ENCODE data around the gene FAM89B. TPM values are rescaled to one million over a fixed set of nuclear protein-coding genes. Genes with fewer than 3 reads are reported as not detected.

FAM89B gene
- total and polyA plus RNA-seq, 2 of the 8 experiments (the other 6 are each of a cell fraction or from before 2014, with no cell fraction given) = 15.8 to 32.4 TPM

DNA sequence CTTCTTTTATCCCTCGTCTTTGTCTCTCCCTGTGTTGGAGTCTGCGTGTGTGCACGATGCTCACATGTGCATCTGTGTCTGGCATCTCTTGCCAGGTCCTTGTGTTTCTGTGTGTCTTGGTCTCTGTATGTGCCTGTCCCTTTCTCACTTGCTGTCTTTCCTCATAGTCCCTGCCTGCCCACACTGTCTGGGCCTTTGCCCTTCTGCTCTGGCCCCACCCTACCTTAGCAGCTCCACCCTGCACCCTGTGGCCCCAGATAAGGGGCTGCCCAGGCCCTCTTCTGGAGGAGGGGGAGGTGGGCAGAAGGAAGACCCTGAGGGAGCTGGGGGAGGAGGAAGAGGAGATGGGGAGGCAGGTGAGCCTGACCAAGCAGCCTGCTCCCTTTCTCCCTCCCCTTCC, 6.3 kb downstream of the FAM89B start:
- no peaks in the 10 kb centered on the region for H3K79me2 ChIP-seq (ENCODE audit: control insufficient read depth in 1 of 2, insufficient read depth in 2 of 2, low read length in 2 of 2)

More for the DNA sequence above, 6.3 kb downstream of the FAM89B start:
- no peak overlapping the region for H2BK5ac ChIP-seq (ENCODE audit: low read depth, low read length)
- H3K4me3 ChIP-seq (ENCODE audit: extremely low read depth in 1 of 4, insufficient read depth in 2 of 4, low read depth in 3 of 4, low read length in 4 of 4) = no peak overlapping the region
- no peak overlapping the region for H4K5ac ChIP-seq (ENCODE audit: insufficient read length, low read depth, low read length)
- CTCF ChIA-PET (ENCODE audit: partially characterized antibody) = interaction anchor here (0.6 to 7.2 kb wide), 5 partner anchors 11 to 466 kb away, joined by 3 to 97 read pairs (median 5); no protein-coding TSS in a partner anchor
- FAIRE-seq (no peak), DNase-seq (ENCODE audit: low read depth in 1 of 2, low spot score in 2 of 2) (no peak)
- H3K9ac ChIP-seq (replicated peaks in 1 of 4; ENCODE audit: extremely low read depth in 1 of 4, low read depth in 3 of 4, low read length in 3 of 4) = no peak overlapping the region
- peaks cover 2 to 7% of the 10 kb centered on the region in 2 experiments for H4K20me1 ChIP-seq (replicated peaks in 1 of 2; ENCODE audit: control insufficient read depth in 1 of 2, insufficient read depth in 2 of 2, low read length in 2 of 2)
- H2AK5ac ChIP-seq (ENCODE audit: low read depth, low read length) = peak overlapping the region; percentile 53; the same call in 1 of the 2 replicates
- peaks cover 10 to 53% (median 37%) of the 10 kb centered on the region in 4 experiments for H3K27me3 ChIP-seq (replicated peaks in 1 of 4; ENCODE audit: control insufficient read depth in 3 of 4, extremely low read depth in 1 of 4, insufficient read depth in 3 of 4, low read length in 3 of 4)
- no peak overlapping the region for H3K18ac ChIP-seq (ENCODE audit: extremely low read depth, low read length)
- H3K4ac ChIP-seq (replicated peaks; ENCODE audit: insufficient read length, low read depth, low read length) = no peak overlapping the region
- H3K23me2 ChIP-seq (ENCODE audit: low read depth, low read length) = peaks cover 8% of the 10 kb centered on the region; the same call in 1 of the 2 replicates
- no peak overlapping the region for H4K91ac ChIP-seq (replicated peaks; ENCODE audit: insufficient read length, low read length)
- WGBS, 2 experiments (ENCODE audit: extremely low coverage in 1 of 2, insufficient coverage in 1 of 2, insufficient read length in 1 of 2, insufficient replicate concordance in 2 of 2, low coverage in 1 of 2, low lambda C conversion rate in 2 of 2, missing lambda C conversion rate in 1 of 2) = 87% methylated on average over 3 of the region's 3 CpGs; no CpG with 5 or more reads in 1 of the 2 experiments
- H3K23ac ChIP-seq (ENCODE audit: insufficient read length) = no peak overlapping the region
- no peak overlapping the region for H3K4me2 ChIP-seq (ENCODE audit: insufficient read depth in 1 of 2, low read depth in 2 of 2, low read length in 2 of 2)
- POLR2A ChIA-PET (ENCODE audit: partially characterized antibody) = interaction anchor here (0.7 kb wide), 1 partner anchor 38 kb away, joined by 3 read pairs; no protein-coding TSS in a partner anchor
- no peak overlapping the region for H2BK120ac ChIP-seq (replicated peaks; ENCODE audit: low read depth, low read length)
- no peak overlapping the region for H3K14ac ChIP-seq (ENCODE audit: insufficient read length)
- H4K8ac ChIP-seq (ENCODE audit: extremely low read depth, insufficient read depth, low read length) = no peak overlapping the region
- no peak overlapping the region for H2BK20ac ChIP-seq (ENCODE audit: low read length)
- H3K4me1 ChIP-seq (replicated peaks in 1 of 4; ENCODE audit: control insufficient read depth in 3 of 4, insufficient read depth in 4 of 4, low read length in 3 of 4) = peaks cover 8 to 16% (median 10%) of the 10 kb centered on the region in 4 experiments; a peak in 6 of 7 replicates
- H2AFZ ChIP-seq (ENCODE audit: low read length) = no peak overlapping the region
- H3K27ac ChIP-seq (ENCODE audit: low read depth, low read length) = no peak overlapping the region
- H2BK12ac ChIP-seq (ENCODE audit: low read depth, low read length) = peak overlapping the region; percentile 68; the same call in 1 of the 2 replicates
- TF ChIP-seq USF2 (IDR thresholded peaks at IDR 0.05; ENCODE audit: low read length) = no peak
- TF ChIP-seq NRF1 (IDR thresholded peaks at IDR 0.05; ENCODE audit: low read depth, low read length) = no peak
- no peak for TF ChIP-seq CBX5 (IDR thresholded peaks at IDR 0.05; ENCODE audit: low read depth, low read length)
- TF ChIP-seq BCL11A (IDR thresholded peaks at IDR 0.05; ENCODE audit: low read depth in 2 of 2, low read length in 2 of 2) = no peak
- no peak for TF ChIP-seq RAD21 (IDR thresholded peaks at IDR 0.05 in 1 of 2, conservative IDR thresholded peaks at IDR 0.05 in 1 of 2; ENCODE audit: low read depth in 2 of 2, low read length in 2 of 2)
- no peak for TF ChIP-seq JUN (IDR thresholded peaks at IDR 0.05; ENCODE audit: low read depth, low read length)
- no peak for TF ChIP-seq GABPA (IDR thresholded peaks at IDR 0.05; ENCODE audit: borderline replicate concordance, insufficient read depth, low read length)
- no peak for TF ChIP-seq BRCA1 (IDR thresholded peaks at IDR 0.05; ENCODE audit: low read depth, low read length)
- TF ChIP-seq RFX5 (IDR thresholded peaks at IDR 0.05; ENCODE audit: borderline replicate concordance, low read depth, low read length) = no peak
- TF ChIP-seq KDM4A (IDR thresholded peaks at IDR 0.05; ENCODE audit: low read depth, low read length, severe bottlenecking) = no peak
- no peak for TF ChIP-seq POU5F1 (IDR thresholded peaks at IDR 0.05; ENCODE audit: low read depth, low read length)
- no peaks in the 10 kb centered on the region for H3K79me1 ChIP-seq (ENCODE audit: low read depth, low read length)
- H3K56ac ChIP-seq (replicated peaks; ENCODE audit: insufficient read length, low read depth, low read length) = no peak overlapping the region
- no peaks in the 10 kb centered on the region for H3K9me3 ChIP-seq (ENCODE audit: insufficient read depth in 2 of 2, low read depth in 1 of 2, low read length in 1 of 2)
- H2BK15ac ChIP-seq (ENCODE audit: low read length) = no peak overlapping the region
- no peaks in the 10 kb centered on the region for H3K36me3 ChIP-seq (ENCODE audit: control insufficient read depth in 2 of 4, insufficient read depth in 4 of 4, low read length in 3 of 4)

Data from H1 (cell line).